Muscle layer of duodenum (tissue), 2 donors: ENCODE results near the gene ZNF77.

Experiments
- H3K27ac ChIP-seq: one replicate; pipeline ENCODE4 v1.7.0; 2013; ENCODE audit warnings: mild to moderate bottlenecking, low read length
- H3K27me3 ChIP-seq: one replicate; pipeline ENCODE4 v1.7.0; 2013; ENCODE audit warnings: low read depth, mild to moderate bottlenecking, control low read depth, low read length
- H3K36me3 ChIP-seq, 2 donors: one replicate each; pipeline ENCODE4 v1.7.0; 2013; ENCODE audit warnings: low read length in 2 of 2, control low read depth in 1 of 2, mild to moderate bottlenecking in 1 of 2; ENCODE audit not compliant: insufficient read depth in 2 of 2, control insufficient read depth in 1 of 2
- H3K4me1 ChIP-seq, 2 donors: one replicate each; pipeline ENCODE4 v1.7.0; 2013; ENCODE audit warnings: low read length in 2 of 2, mild to moderate bottlenecking in 2 of 2, control low read depth in 1 of 2, moderate library complexity in 1 of 2; ENCODE audit not compliant: insufficient read depth in 2 of 2, control insufficient read depth in 1 of 2
- H3K4me3 ChIP-seq, 2 donors: one replicate each; pipeline ENCODE4 v1.7.0; 2013; ENCODE audit warnings: low read length in 2 of 2, low read depth in 1 of 2, mild to moderate bottlenecking in 1 of 2
- H3K9me3 ChIP-seq, 2 donors: one replicate each; pipeline ENCODE4 v1.7.0; 2013; ENCODE audit warnings: low read length in 2 of 2, control low read depth in 1 of 2, mild to moderate bottlenecking in 1 of 2; ENCODE audit not compliant: control insufficient read depth in 1 of 2
- donor health status: healthy.

ZNF77 gene

GRCh38 chr19:2982561-2982960 is 37.8 kb upstream of the ZNF77 start:
- H3K27me3 ChIP-seq: no peaks in the 10 kb centered on the region
- H3K9me3 ChIP-seq: no peaks in the 10 kb centered on the region
- H3K4me3 ChIP-seq: no peak overlapping the region
- no peak overlapping the region for H3K27ac ChIP-seq
- no peaks in the 10 kb centered on the region for H3K36me3 ChIP-seq
- H3K4me1 ChIP-seq: peaks cover 5 to 18% of the 10 kb centered on the region in 2 donors

GRCh38 chr19:2981898-2982297 is 37.1 kb upstream of the ZNF77 start:
- no peak overlapping the region for H3K27ac ChIP-seq
- H3K27me3 ChIP-seq: no peaks in the 10 kb centered on the region
- H3K9me3 ChIP-seq: no peaks in the 10 kb centered on the region
- H3K4me3 ChIP-seq: no peak overlapping the region
- peaks cover 5 to 20% of the 10 kb centered on the region in 2 donors for H3K4me1 ChIP-seq
- no peaks in the 10 kb centered on the region for H3K36me3 ChIP-seq

- H3K4me1 ChIP-seq: peaks cover 5 to 25% of the 10 kb centered on the region in 2 donors
- H3K27me3 ChIP-seq: no peaks in the 10 kb centered on the region
- no peaks in the 10 kb centered on the region for H3K9me3 ChIP-seq
- no peaks in the 10 kb centered on the region for H3K36me3 ChIP-seq
- H3K27ac ChIP-seq: no peak overlapping the region
- H3K4me3 ChIP-seq: no peak overlapping the region
Observed at GRCh38 chr19:2978772-2979171, 34.0 kb upstream of the ZNF77 start.

GRCh38 chr19:2978166-2978767 is 33.5 kb upstream of the ZNF77 start:
- Histone ChIP-seq H3K4me3 (no peak overlapping the region), H3K36me3 (no peaks in the 10 kb centered on the region), H3K4me1 (peaks cover 0 to 20% of the 10 kb centered on the region in 2 donors), H3K27ac (no peak overlapping the region), H3K27me3 (no peaks in the 10 kb centered on the region), H3K9me3 (no peaks in the 10 kb centered on the region)

GRCh38 chr19:2977746-2978138 is 33.0 kb upstream of the ZNF77 start:
- no peaks in the 10 kb centered on the region for H3K36me3 ChIP-seq
- H3K4me3 ChIP-seq: no peak overlapping the region
- H3K4me1 ChIP-seq: peaks cover 0 to 15% of the 10 kb centered on the region in 2 donors

GRCh38 chr19:2977001-2977745 is 32.4 kb upstream of the ZNF77 start, which contains the start of gene TLE6:
TLE6 (plus strand) TSS chr19:2977564; CDS start chr19:2978234, 670 bp downstream.
- Histone ChIP-seq H3K27ac (no peak within 1 kb of the TSS), H3K36me3 (no peaks in the 10 kb centered on the region), H3K9me3 (no peaks in the 10 kb centered on the region), H3K4me3 (peak within 1 kb of the TSS; percentile 67 to 74), H3K27me3 (no peaks in the 10 kb centered on the region), H3K4me1 (peaks cover 0 to 11% of the 10 kb centered on the region in 2 donors)

More at GRCh38 chr19:2977746-2978138, 33.0 kb upstream of the ZNF77 start:
- no peak overlapping the region for H3K27ac ChIP-seq
- no peaks in the 10 kb centered on the region for H3K9me3 ChIP-seq
- H3K27me3 ChIP-seq: no peaks in the 10 kb centered on the region

GRCh38 chr19:2976609-2977000 is 31.8 kb upstream of the ZNF77 start:
- no peaks in the 10 kb centered on the region for H3K36me3 ChIP-seq
- H3K4me1 ChIP-seq: peaks cover 0 to 11% of the 10 kb centered on the region in 2 donors
- peak overlapping the region; percentile 67 to 74 for H3K4me3 ChIP-seq
- H3K27ac ChIP-seq: no peak overlapping the region
- no peaks in the 10 kb centered on the region for H3K27me3 ChIP-seq
- no peaks in the 10 kb centered on the region for H3K9me3 ChIP-seq

- no peaks in the 10 kb centered on the region for H3K36me3 ChIP-seq
- H3K9me3 ChIP-seq: no peaks in the 10 kb centered on the region
- H3K4me3 ChIP-seq: no peak overlapping the region
- H3K27me3 ChIP-seq: no peaks in the 10 kb centered on the region
- H3K4me1 ChIP-seq: peaks cover 0 to 16% of the 10 kb centered on the region in 2 donors
- H3K27ac ChIP-seq: no peak overlapping the region
Observed at GRCh38 chr19:2974342-2975041, 29.7 kb upstream of the ZNF77 start.

- Histone ChIP-seq H3K27me3 (no peaks in the 10 kb centered on the region), H3K27ac (no peak overlapping the region), H3K9me3 (no peaks in the 10 kb centered on the region), H3K4me3 (no peak overlapping the region), H3K36me3 (no peaks in the 10 kb centered on the region), H3K4me1 (peaks cover 6 to 27% of the 10 kb centered on the region in 2 donors)
Observed at GRCh38 chr19:2973229-2973628, 28.5 kb upstream of the ZNF77 start.

GRCh38 chr19:2970201-2970835 is 25.5 kb upstream of the ZNF77 start:
- Histone ChIP-seq H3K9me3 (no peaks in the 10 kb centered on the region), H3K36me3 (no peaks in the 10 kb centered on the region), H3K4me1 (peaks cover 6 to 17% of the 10 kb centered on the region in 2 donors), H3K4me3 (no peak overlapping the region), H3K27me3 (no peaks in the 10 kb centered on the region), H3K27ac (no peak overlapping the region)

GRCh38 chr19:2969104-2969504 is 24.3 kb upstream of the ZNF77 start:
- no peaks in the 10 kb centered on the region for H3K9me3 ChIP-seq
- no peaks in the 10 kb centered on the region for H3K27me3 ChIP-seq
- H3K4me1 ChIP-seq: peaks cover 6 to 17% of the 10 kb centered on the region in 2 donors
- no peak overlapping the region for H3K27ac ChIP-seq
- no peak overlapping the region for H3K4me3 ChIP-seq
- no peaks in the 10 kb centered on the region for H3K36me3 ChIP-seq
